ENCODE results near the gene CACNA1D. TPM values are rescaled to one million over a fixed set of nuclear protein-coding genes. Genes with fewer than 3 reads are reported as not detected.

Gene CACNA1D
- total and polyA plus RNA-seq, 2 experiments from 2014 or later, result 41.0 to 159 TPM

GRCh38 chr3:53862241-53862640, 367.8 kb downstream of the CACNA1D start:
- no peak for DNase-seq (ENCODE audit: low read depth in 1 of 2, low spot score in 1 of 2)
- Histone ChIP-seq H3K36me3 (peaks cover 29% of the 10 kb centered on the region), H3K27ac (no peak overlapping the region), H3K4me3 (no peak overlapping the region), H3K4me1 (ENCODE audit: low read depth) (no peaks in the 10 kb centered on the region), H3K9me3 (ENCODE audit: low read depth) (no peaks in the 10 kb centered on the region), H3K27me3 (no peaks in the 10 kb centered on the region)
- TF ChIP-seq CTCF (IDR thresholded peaks at IDR 0.05; ENCODE audit: low read depth, low read length), result no peak

GRCh38 chr3:53863145-53863544, 368.7 kb downstream of the CACNA1D start:
- H3K4me1 ChIP-seq (ENCODE audit: low read depth), result no peaks in the 10 kb centered on the region
- no peaks in the 10 kb centered on the region for H3K9me3 ChIP-seq (ENCODE audit: low read depth)
- DNase-seq (ENCODE audit: low read depth in 1 of 2, low spot score in 1 of 2), result no peak
- H3K27ac ChIP-seq, result no peak overlapping the region
- H3K4me3 ChIP-seq, result no peak overlapping the region
- H3K27me3 ChIP-seq, result no peaks in the 10 kb centered on the region
- H3K36me3 ChIP-seq, result peaks cover 29% of the 10 kb centered on the region
- no peak for TF ChIP-seq CTCF (IDR thresholded peaks at IDR 0.05; ENCODE audit: low read depth, low read length)

Other genes with a start within 250 kb of the CACNA1D start
- gene TKT, start 238.6 kb upstream of the CACNA1D start, total RNA-seq, result 112 and 119 TPM in 2 replicates
- gene TKT, start 238.6 kb upstream of the CACNA1D start, polyA plus RNA-seq, result 70.9 and 73.6 TPM in 2 replicates
- 23.0 and 34.3 TPM in 2 replicates for gene DCP1A, start 147.1 kb upstream of the CACNA1D start, total RNA-seq
- gene DCP1A, start 147.1 kb upstream of the CACNA1D start, polyA plus RNA-seq, result 67.0 and 107 TPM in 2 replicates